HG03060 (cell line): ENCODE results near the gene MS4A12.
A peak's percentile ranks its signal among the peaks of the same experiment; 100 is the strongest.
"Not testable (repeated sequence)": the region's sequence is repeated elsewhere in the genome, so short reads cannot be mapped to it uniquely, and the experiment has no call there.

Experiments
- ATAC-seq: cut with Tn5 transposase; IDR thresholded peaks from one replicate; pipeline ENCODE4 v1.9.1; 2021; ENCODE audit warnings: low read depth, moderate number of reproducible peaks; ENCODE audit not compliant: unreplicated experiment

MS4A12 gene

GRCh38 chr11:60511393-60511792 lies 18.8 kb downstream of the MS4A12 start:
- ATAC-seq: no peak

GRCh38 chr11:60512651-60513225 lies 20.2 kb downstream of the MS4A12 start:
- no peak for ATAC-seq

GRCh38 chr11:60513496-60514460 lies 21.2 kb downstream of the MS4A12 start:
- ATAC-seq: no peak

GRCh38 chr11:60515144-60515855 lies 22.7 kb downstream of the MS4A12 start, which contains the start of gene MS4A13:
MS4A13 (plus strand) TSS chr11:60515392; CDS start chr11:60518084, 2,692 bp downstream.
- ATAC-seq: no peak

GRCh38 chr11:60528465-60528864 lies 35.9 kb downstream of the MS4A12 start:
- no peak for ATAC-seq

GRCh38 chr11:60528934-60529333 lies 36.4 kb downstream of the MS4A12 start:
- peak; percentile 55 for ATAC-seq

- ATAC-seq: no peak
Measured at GRCh38 chr11:60530454-60531100, 38.0 kb downstream of the MS4A12 start.

- not testable (repeated sequence) for ATAC-seq
Measured at GRCh38 chr11:60532383-60532782, 39.8 kb downstream of the MS4A12 start.

- not testable (repeated sequence) for ATAC-seq
Measured at GRCh38 chr11:60538627-60539026, 46.0 kb downstream of the MS4A12 start.

GRCh38 chr11:60544077-60544476 lies 51.5 kb downstream of the MS4A12 start:
- ATAC-seq: no peak
